ENCODE results near the gene FOXF1.

FOXF1 gene

DNA sequence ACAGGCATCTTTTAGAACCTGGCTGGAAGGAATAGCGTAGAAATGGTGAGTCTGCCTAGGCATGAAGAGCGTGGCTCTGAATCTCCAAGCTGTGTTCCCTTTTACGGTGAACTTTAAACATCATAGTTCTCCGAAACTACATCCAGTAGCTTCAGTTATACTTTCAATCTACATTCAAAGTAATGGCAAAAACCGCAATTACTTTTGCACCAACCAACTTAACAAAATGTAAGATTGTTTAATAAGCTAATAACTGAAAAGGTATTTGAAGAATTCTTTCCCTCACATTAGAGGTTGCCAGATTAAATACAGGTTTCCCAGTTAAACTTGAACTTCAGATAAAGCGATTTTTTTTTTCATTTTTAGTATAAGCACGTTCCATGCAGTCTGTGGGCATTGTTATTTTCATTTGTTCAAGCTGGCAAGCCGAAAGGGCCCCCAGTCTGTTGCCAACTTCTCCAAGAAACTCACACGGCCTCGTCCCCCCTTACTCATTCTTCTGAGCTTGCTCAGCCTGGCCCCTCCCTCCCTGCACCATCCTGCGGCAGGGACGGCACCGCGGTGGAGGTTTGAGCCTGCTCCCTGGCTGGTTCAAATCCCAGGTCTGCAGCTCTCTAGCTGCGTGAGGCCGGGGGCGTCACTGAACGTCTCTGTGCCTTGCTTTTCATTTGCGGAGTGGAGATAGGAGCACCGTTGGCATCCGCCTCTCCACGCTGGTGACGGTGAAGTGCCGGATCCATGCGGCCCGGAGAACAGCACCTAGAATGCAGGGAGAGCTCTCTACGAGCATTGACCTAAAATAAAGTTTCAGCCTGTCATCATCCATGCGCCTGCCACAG is 48.2 kb downstream of the FOXF1 start:
- no peak for DNase-seq

DNA sequence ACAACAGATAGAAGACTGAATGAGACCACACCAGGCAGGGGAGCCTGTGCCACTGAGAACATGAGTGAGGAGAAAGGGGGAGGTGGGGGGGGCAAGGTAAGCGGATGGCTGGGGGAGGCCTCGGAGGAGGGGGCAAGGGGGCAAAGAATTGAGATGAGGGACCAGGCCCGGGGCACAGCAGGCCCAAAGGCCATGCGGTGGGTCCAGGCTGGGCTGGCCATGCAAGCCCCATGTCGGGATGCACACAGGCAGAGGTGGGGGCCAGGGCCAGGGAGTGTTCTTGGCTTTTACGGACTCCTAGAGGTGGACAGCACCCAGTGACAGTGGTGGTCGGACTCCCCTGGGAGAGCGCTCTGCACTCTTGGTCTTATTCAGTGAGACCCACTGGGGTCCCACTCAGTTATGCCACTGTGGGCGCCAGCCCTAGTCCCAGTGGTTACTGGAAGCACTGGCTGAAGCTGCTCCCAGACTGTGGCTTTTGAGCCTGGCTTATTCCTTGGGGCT is 49.5 kb downstream of the FOXF1 start:
- no peak for DNase-seq

DNA sequence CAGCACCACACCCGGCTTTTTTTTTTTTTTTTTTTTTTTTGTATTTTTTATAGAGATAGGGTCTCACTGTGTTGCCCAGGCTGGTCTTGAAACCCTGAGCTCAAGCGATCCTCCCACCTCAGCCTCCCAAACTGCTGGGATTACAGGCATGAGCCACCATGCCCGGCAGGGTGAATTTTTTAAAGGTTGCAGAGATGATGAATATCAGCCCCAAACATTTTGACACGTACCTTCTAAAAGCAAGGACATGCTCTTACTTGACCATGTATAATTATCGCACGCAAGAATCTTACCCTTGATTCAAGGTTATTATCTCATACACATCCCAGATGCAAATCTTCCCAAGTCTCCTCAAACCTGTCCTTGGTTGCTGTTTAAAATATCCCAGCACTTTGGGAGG is 52.0 kb downstream of the FOXF1 start:
- no peak for DNase-seq

DNA sequence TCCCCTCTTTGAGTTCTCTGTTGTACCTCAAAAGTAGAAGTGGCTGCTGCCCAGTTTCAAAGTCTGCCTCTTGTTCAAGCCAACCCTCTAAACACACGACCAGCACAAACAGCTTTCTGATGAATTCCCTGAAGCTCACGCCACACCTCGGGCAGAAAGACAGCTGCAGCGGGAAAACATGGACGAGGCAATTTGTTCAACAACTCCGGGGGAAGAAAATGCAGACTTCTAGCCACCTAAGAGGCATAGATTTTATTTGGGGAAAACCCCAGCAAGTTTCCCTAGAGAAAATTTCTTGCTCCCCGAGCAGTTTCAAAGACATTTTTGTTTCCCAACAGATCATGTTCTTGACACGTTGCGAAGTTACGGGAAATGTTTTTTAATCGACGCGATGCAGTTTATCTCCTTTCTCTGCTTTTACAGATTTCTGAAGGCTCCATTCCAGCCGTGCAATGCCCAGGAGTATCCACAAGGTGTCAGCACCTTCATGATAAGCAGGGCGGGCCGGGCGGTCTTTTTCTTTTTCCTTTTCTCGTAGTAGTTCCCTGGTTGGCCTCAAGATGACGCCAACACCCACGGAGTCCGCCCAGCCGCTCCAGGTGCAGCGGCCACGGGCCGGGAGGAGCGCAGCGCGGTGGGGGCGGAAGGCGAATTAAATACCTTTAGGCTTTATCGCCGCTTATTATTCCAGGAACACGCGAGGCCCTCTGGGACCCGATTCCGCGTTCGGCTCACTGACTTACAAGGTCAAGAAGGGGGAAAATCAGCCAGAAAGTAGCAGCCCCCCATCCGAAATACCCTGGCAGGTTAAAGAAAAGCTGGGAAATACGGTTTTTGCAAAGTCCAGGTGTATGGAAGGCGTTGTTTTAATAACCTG is 53.4 kb downstream of the FOXF1 start:
- peak; percentile 82 to 86 for DNase-seq
